SK-N-MC (cell line): Measurements from ENCODE around the gene MRPL10.

ENCODE experiments used
- EZH2 ChIP-seq: fragments of 200-600 bp; sonication (generic); IDR thresholded peaks from one replicate; pipeline ENCODE4 v1.6.1; 2017; ENCODE audit warnings: antibody characterized with exemption
- FOXP2 ChIP-seq: optimal IDR thresholded peaks from 2 replicates; pipeline ENCODE3; 2011; ENCODE audit warnings: mild to moderate bottlenecking, moderate library complexity; ENCODE audit not compliant: insufficient read depth; ENCODE audit errors: extremely low read length, control extremely low read depth
- POLR2AphosphoS5 ChIP-seq: IDR thresholded peaks from 2 replicates; pipeline ENCODE4 v1.6.1; 2012; ENCODE audit warnings: mild to moderate bottlenecking, low read depth, low read length, borderline replicate concordance

- TF ChIP-seq EZH2, result no peak
- TF ChIP-seq POLR2AphosphoS5, result no peak
- TF ChIP-seq FOXP2, result no peak
Observed at GRCh38 chr17:47800686-47801085, 30.7 kb downstream of the MRPL10 start.
